ENCODE results near the gene ETV3. TPM values are rescaled to one million over a fixed set of nuclear protein-coding genes. Genes with fewer than 3 reads are reported as not detected.
A peak's percentile ranks its signal among the peaks of the same experiment; 100 is the strongest.

ETV3 gene
- total and polyA plus RNA-seq, 12 donors = 3.7 to 27.5 (median 20.1) TPM

GRCh38 chr1:157090196-157090647 lies 48.0 kb downstream of the ETV3 start:
- Histone ChIP-seq H3K9me3 (no peaks in the 10 kb centered on the region), H3K27ac (no peak overlapping the region), H3K36me3 (no peaks in the 10 kb centered on the region), H3K4me3 (no peak overlapping the region), H3K27me3 (no peaks in the 10 kb centered on the region), H3K4me1 (peaks cover 0 to 19% (median 7%) of the 10 kb centered on the region in 9 donors)
- intact Hi-C loops (cut with DNase I) = loop anchor here in 9 of 10 donors (1.0 to 2.0 kb wide), 3 partner anchors 65 to 67 kb away; no protein-coding TSS in a partner anchor
- DNase-seq = peak; percentile 87 to 90
- WGBS, 2 donors = 14 to 17% methylated on average over 10 of the region's 10 CpGs
- TF ChIP-seq, protein P1, sequence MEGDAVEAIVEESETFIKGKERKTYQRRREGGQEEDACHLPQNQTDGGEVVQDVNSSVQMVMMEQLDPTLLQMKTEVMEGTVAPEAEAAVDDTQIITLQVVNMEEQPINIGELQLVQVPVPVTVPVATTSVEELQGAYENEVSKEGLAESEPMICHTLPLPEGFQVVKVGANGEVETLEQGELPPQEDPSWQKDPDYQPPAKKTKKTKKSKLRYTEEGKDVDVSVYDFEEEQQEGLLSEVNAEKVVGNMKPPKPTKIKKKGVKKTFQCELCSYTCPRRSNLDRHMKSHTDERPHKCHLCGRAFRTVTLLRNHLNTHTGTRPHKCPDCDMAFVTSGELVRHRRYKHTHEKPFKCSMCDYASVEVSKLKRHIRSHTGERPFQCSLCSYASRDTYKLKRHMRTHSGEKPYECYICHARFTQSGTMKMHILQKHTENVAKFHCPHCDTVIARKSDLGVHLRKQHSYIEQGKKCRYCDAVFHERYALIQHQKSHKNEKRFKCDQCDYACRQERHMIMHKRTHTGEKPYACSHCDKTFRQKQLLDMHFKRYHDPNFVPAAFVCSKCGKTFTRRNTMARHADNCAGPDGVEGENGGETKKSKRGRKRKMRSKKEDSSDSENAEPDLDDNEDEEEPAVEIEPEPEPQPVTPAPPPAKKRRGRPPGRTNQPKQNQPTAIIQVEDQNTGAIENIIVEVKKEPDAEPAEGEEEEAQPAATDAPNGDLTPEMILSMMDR (IDR thresholded peaks at IDR 0.05) = peak; percentile 88 to 99 (median 95)
- peak; percentile 82 to 93 (median 88) for ATAC-seq

DNA sequence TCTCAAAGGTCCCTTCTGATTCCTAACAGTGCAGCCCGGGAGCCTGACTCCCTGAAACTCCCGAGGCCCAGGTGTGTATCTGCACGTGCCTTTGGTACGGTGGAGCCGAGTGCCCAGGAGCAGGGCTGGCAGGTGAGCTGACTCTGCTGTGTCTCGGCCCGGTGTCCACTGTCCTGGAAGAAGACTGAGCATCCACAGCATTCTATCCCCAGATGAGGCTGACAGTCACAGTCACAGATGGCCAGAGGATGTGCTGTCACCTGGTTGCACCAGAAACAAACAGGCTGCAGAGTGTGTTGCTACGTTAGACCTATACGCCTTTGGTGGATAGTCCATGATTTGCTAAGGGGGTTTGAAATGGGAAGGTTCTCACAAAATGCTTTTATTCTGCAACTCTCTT lies 48.4 kb downstream of the ETV3 start:
- intact Hi-C loops (cut with DNase I) = loop anchor here in 9 of 10 donors (1.0 to 2.0 kb wide), 3 partner anchors 66 to 67 kb away; no protein-coding TSS in a partner anchor
- WGBS, 2 donors = 85 to 86% methylated on average over 9 of the region's 9 CpGs
- H3K27me3 ChIP-seq = no peaks in the 10 kb centered on the region

GRCh38 chr1:157088607-157089006 lies 49.6 kb downstream of the ETV3 start:
- no peaks in the 10 kb centered on the region for H3K36me3 ChIP-seq
- TF ChIP-seq, protein P1 (IDR thresholded peaks at IDR 0.05) = no peak
- H3K4me1 ChIP-seq = peaks cover 0 to 19% (median 7%) of the 10 kb centered on the region in 9 donors
- no peak for ATAC-seq
- no peak overlapping the region for H3K27ac ChIP-seq
- H3K4me3 ChIP-seq = no peak overlapping the region
- no peaks in the 10 kb centered on the region for H3K9me3 ChIP-seq
- no peak for DNase-seq
- H3K27me3 ChIP-seq = no peaks in the 10 kb centered on the region
- intact Hi-C loops (cut with DNase I) = no loop called here

More for the DNA sequence above, 48.4 kb downstream of the ETV3 start:
- Histone ChIP-seq H3K27ac (no peak overlapping the region), H3K4me3 (no peak overlapping the region), H3K4me1 (peaks cover 0 to 19% (median 7%) of the 10 kb centered on the region in 9 donors), H3K36me3 (no peaks in the 10 kb centered on the region), H3K9me3 (no peaks in the 10 kb centered on the region)
- DNase-seq = no peak
- TF ChIP-seq, protein P1 (IDR thresholded peaks at IDR 0.05) = no peak
- peak in 5 of 8 donors; percentile 3 to 24 (median 20) for ATAC-seq

DNA sequence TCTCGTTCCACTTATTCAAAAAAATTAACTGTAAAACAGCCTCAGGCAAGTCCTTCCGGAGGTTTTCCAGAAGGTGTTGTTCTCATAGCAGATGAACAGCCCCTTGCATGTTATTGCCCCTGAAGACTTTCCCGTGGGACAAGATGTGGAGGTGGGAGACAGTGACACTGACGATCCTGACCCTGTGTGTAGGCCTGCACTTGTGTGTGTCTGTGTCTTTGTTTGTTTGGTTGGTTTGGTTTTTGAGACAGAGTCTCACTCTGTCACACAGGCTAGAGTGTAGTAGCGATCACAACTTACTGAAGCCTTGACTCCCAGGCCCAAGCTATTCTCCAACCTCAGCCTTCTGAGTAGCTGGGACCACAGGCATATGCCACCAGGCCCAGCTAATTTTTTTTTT lies 51.2 kb downstream of the ETV3 start:
- Histone ChIP-seq H3K36me3 (no peaks in the 10 kb centered on the region), H3K4me1 (peaks cover 0 to 13% (median 0%) of the 10 kb centered on the region in 9 donors), H3K27me3 (no peaks in the 10 kb centered on the region), H3K4me3 (no peak overlapping the region), H3K9me3 (no peaks in the 10 kb centered on the region), H3K27ac (no peak overlapping the region)
- intact Hi-C loops (cut with DNase I) = no loop called here
- no peak for ATAC-seq
- DNase-seq = no peak
- TF ChIP-seq, protein P1 (IDR thresholded peaks at IDR 0.05) = no peak
- WGBS, 2 donors = 88 to 92% methylated on average over 5 of the region's 5 CpGs

Data from heart right ventricle (tissue), 16 donors.